Fibroblast of the aortic adventitia (primary cell): Measurements from ENCODE around the gene RPL36AL. TPM values are rescaled to one million over a fixed set of nuclear protein-coding genes. Genes with fewer than 3 reads are reported as not detected.
A peak's percentile ranks its signal among the peaks of the same experiment; 100 is the strongest.

Experiments used
- DNase-seq: peaks from one replicate; pipeline ENCODE4 v3.0.0-alpha.2; 2010; ENCODE audit warnings: low read depth
- H3K4me3 ChIP-seq: 2 replicates; pipeline ENCODE4 v1.5.1; 2011; ENCODE audit warnings: low read depth, mild to moderate bottlenecking, control low read depth, low read length, moderate library complexity
- total RNA-seq: library from RNA; depleted of rRNA; stranded (reverse); fragments of >200 nt; gene quantifications from 2 replicates; pipeline ENCODE4 v1.2.3, GENCODE V29; 2012; ENCODE audit warnings: low replicate concordance
- TF ChIP-seq, protein P1 (sequence below): IDR thresholded peaks from 2 replicates; pipeline ENCODE4 v1.5.1; 2011; ENCODE audit warnings: mild to moderate bottlenecking, low read length, control low read depth, inconsistent platforms; ENCODE audit not compliant: insufficient read depth

Gene RPL36AL
- total RNA-seq, 1 donor = 180 TPM

DNA sequence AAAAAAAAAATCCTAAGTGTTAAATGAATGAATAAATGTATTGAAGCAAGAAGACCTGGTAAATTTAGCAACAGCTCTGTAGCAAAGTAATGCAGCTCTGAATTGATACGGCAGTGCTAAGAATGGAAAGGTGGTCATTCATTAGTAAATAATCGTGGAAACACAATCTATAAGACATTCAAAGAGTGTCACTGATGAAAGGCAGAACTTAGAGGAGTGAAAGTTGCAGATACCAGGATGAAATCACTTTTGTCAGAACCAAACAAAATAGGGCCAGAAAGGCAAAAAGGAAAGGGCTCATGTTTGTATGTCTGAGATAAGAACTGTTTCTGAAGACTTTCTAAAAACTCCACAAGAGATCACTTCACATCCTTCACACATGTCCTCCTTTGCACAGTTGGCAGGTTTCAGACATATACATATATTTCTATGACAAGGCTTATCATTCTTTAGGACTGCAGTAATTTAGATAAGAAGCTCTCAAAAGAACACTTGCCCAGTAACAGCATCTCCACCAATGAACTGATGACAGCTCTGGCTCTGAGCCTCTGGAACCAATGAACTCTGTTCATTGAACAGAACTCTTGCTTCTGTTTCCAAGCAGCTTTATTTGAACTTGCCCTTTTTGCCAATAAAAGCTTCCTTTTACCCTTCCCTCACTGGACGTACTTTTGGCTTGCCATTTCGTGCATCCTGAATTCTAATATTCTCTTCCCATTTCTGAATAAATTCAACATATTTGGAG lies 25.9 kb downstream of the RPL36AL start:
- H3K4me3 ChIP-seq = no peak overlapping the region
- peak; percentile 76 for DNase-seq
- TF ChIP-seq, protein P1, sequence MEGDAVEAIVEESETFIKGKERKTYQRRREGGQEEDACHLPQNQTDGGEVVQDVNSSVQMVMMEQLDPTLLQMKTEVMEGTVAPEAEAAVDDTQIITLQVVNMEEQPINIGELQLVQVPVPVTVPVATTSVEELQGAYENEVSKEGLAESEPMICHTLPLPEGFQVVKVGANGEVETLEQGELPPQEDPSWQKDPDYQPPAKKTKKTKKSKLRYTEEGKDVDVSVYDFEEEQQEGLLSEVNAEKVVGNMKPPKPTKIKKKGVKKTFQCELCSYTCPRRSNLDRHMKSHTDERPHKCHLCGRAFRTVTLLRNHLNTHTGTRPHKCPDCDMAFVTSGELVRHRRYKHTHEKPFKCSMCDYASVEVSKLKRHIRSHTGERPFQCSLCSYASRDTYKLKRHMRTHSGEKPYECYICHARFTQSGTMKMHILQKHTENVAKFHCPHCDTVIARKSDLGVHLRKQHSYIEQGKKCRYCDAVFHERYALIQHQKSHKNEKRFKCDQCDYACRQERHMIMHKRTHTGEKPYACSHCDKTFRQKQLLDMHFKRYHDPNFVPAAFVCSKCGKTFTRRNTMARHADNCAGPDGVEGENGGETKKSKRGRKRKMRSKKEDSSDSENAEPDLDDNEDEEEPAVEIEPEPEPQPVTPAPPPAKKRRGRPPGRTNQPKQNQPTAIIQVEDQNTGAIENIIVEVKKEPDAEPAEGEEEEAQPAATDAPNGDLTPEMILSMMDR = no peak

DNA sequence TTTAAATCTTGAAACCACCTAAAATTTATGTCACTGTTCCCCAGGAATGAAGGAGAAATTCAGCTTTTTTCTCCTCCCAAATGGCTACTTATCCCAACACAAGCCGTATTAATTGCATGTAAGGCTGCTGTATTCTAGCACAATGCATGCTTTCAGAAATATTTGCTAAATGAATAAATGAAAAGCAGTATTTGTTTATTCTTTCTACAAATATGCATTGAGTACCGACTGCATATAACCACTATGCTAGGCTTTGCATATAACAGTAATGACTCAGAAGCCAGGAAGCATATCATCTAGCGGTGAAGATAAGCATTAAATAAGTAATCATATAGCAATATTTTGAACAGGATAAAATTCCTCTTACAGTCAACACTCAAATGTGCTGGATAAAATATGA lies 27.4 kb downstream of the RPL36AL start:
- DNase-seq = peak; percentile 44
- TF ChIP-seq, protein P1 = no peak

DNA sequence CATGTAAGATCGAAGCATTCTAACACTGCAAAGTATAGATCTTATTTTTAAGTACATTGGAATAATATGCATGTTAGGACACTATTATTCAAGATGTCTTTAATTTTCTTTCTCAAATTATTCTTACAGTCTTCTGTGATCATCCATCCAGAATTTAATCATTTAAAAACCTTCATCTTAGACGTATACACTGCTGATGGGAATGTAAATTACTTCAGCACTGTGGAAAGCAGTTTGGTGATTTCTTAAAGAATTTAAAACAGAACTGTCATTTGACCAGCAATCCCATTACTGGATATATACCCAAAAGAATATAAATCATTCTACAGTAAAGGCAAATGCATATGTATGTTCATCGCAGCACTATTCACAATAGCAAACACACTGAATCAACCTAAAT lies 31.0 kb downstream of the RPL36AL start:
- no peak overlapping the region for H3K4me3 ChIP-seq
- DNase-seq = no peak
- TF ChIP-seq, protein P1 = no peak

More for the DNA sequence above, 27.4 kb downstream of the RPL36AL start:
- H3K4me3 ChIP-seq = no peak overlapping the region

DNA sequence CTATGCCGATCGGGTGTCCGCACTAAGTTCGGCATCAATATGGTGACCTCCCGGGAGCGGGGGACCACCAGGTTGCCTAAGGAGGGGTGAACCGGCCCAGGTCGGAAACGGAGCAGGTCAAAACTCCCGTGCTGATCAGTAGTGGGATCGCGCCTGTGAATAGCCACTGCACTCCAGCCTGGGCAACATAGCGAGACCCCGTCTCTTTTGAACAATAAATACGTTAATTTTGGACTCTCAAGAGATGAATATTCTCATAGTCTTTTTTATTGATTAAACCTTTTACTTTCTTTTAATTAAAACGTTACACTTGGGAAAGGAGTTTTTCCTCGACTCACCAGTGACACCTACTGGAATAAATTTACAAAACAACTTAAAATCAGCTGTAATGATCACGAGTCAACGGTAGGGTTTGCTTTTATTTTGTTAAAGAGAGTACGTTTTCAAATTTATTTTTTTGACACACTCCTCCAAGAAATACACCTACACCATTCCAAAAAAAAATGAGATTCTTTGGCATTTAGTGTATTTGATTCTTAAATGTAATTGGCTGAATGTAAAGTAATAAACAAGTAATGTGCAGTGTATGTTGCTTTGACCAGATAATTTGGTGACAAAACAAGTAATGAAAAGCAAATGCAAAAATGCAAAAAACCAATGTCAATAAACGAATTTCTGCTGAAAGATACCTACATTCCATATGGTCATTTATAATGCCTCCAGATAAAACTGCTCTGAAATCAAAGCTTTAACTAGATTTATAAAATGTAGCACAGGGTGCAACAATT lies 33.6 kb downstream of the RPL36AL start:
- H3K4me3 ChIP-seq = peak overlapping the region; percentile 31
- DNase-seq = peak; percentile 91
- TF ChIP-seq, protein P1 = peak; percentile 67

DNA sequence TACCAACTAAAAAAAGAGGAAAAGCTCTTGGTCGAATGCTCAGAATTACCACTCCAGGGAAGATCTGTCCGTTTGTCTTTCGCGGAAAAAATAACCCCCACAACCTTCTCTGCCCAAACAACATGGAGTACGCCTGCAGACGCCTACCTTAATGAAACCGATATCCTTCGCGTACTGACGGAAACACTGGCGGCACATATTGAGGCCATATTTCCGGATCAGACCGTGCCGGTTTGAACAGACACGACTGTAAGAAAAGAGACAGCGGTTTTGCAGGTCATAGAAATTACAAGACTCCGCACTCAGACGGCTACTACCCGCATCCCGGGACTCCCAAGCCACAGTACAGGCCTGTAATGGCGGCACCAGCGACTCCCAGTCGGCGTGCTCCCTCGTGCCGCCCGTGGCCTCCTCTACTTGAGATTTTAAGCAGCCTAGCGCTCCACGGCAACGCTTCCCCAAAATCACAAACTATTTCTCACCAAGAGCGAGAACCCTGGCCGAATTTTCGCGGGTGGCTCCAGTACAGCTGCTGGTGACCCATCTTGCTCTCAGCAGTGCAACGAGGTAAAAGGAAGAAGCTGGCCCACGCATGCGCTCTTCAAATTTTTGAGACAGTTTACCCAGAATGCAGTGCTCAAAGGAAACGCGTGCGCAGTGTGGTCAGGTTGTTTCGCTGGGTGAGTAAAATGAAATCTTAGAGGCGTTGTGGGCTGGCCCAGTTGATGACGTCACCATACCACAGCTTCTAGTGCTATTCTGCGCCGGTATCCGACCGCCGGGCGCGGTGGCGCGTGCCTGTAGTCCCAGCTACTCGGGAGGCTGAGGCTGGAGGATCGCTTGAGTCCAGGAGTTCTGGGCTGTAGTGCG lies 34.4 kb downstream of the RPL36AL start, which contains the start of gene RPS29:
TSS of gene RPS29 (minus strand) at position 578 of the 870 bp plus-strand sequence. CDS start at position 544, 34 bp downstream.
- H3K4me3 ChIP-seq = peak within 1 kb of the TSS; percentile 89
- TF ChIP-seq, protein P1 = no peak
- peak; percentile 100 for DNase-seq

DNA sequence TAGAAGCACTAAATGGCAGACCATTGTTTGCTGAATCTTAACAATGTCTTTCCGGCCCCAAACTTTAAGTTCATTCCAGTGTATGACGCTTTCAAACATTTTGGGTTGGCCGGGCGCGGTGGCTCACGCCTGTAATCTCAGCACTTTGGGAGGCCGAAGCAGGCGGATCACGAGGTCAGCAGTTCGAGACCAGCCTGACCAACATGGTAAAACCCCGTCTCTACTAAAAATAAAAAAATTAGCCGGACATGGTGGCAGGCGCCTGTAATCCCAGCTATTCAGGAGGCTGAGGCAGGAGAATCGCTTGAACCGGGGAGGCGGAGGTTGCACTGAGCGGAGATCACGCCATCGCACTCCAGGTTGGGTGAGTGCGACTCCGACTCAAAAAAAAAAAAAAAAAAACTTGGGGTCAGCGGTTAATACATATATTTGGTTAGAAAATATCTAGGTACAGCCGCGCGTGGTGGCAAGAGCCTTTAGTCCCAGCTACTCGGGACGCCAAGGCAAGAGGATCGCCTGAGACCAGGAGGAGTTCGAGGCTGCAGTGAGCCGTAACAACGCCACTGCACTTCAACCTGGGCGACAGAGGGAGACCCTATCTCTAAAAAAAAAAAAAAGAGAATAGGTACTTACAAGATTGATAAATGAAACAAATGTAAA lies 35.3 kb downstream of the RPL36AL start:
- peak; percentile 60 for DNase-seq
- H3K4me3 ChIP-seq = peak overlapping the region; percentile 89
